Astrocyte of the cerebellum (primary cell): ENCODE data around the gene MYRIP.

Experiments used
- DNase-seq: peaks from one replicate; pipeline ENCODE4 v3.0.0-alpha.2; 2011; ENCODE audit warnings: low read depth
- H3K4me3 ChIP-seq: 2 replicates; pipeline ENCODE4 v1.5.1; 2011; ENCODE audit warnings: mild to moderate bottlenecking, low read depth, low read length, moderate library complexity
- in situ Hi-C: cut with HindIII; loops from 2 replicates; pipeline ENCODE4 v1.10.0; 2017; ENCODE audit warnings: low sequenced_read_pairs
- TF ChIP-seq, protein P1 (sequence below): IDR thresholded peaks from 2 replicates; pipeline ENCODE4 v1.5.1; 2012; ENCODE audit warnings: low read length, low read depth, moderate library complexity, mild to moderate bottlenecking; ENCODE audit errors: missing control alignments

Gene MYRIP

DNA sequence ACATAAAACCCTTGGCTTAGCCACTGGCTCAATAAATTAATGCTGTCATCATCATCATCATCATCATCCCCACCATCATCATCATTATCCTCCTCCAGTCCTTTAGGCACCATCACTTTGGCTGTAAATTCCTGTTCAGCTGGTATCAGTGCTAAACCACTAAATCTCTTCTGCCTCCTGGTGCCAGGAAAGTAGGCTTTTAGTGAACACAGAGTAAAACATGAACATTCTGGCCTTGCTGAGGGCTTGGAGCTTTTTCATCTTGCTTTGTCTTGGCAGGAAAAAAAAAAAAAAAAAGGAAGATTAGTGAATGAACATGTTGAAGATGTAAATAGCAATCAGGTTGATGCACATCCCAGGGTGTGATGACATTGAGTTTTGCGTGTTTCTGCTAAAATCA lies 432.8 kb downstream of the MYRIP start:
- H3K4me3 ChIP-seq, result no peak overlapping the region
- no peak for DNase-seq
- TF ChIP-seq, protein P1, sequence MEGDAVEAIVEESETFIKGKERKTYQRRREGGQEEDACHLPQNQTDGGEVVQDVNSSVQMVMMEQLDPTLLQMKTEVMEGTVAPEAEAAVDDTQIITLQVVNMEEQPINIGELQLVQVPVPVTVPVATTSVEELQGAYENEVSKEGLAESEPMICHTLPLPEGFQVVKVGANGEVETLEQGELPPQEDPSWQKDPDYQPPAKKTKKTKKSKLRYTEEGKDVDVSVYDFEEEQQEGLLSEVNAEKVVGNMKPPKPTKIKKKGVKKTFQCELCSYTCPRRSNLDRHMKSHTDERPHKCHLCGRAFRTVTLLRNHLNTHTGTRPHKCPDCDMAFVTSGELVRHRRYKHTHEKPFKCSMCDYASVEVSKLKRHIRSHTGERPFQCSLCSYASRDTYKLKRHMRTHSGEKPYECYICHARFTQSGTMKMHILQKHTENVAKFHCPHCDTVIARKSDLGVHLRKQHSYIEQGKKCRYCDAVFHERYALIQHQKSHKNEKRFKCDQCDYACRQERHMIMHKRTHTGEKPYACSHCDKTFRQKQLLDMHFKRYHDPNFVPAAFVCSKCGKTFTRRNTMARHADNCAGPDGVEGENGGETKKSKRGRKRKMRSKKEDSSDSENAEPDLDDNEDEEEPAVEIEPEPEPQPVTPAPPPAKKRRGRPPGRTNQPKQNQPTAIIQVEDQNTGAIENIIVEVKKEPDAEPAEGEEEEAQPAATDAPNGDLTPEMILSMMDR, result no peak
- in situ Hi-C loops, result no loop called here

DNA sequence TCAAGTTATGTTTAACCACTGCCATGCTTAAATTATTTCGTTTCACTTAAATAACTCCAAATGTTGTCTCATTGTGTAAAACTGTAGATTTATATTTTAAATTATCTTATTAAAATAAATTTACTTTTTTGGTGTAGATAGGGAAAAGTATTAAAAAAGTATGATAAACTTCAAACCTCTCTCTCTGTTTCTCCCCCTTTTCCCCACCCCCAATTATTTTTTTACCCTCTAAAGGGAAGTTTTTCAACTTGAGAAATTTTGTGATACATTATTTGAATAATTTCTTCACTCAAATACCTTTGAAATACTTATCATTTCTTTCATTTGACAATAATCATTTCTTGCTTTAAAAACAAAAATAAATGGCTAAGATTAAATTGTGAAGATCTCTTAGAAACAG lies 433.2 kb downstream of the MYRIP start:
- no peak for DNase-seq
- TF ChIP-seq, protein P1, result no peak
- in situ Hi-C loops, result no loop called here
- H3K4me3 ChIP-seq, result no peak overlapping the region

DNA sequence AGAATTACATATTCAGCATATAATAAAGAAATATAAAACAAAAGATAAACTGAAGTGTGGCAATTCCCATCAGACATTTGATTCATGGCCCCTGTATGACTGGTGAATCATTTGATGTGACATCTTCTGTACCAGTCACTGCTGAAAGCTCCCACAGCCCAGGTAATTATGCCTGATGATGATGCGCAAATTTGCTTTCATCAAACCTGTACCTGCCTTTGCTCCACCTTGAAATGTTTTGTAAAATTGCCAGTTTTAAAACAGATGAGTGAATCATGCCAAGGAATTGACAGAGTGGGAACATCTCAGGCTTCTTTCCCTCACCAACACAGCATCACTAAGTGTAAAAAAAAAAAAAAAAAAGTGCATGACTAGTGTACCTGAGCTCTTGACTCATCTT lies 433.6 kb downstream of the MYRIP start:
- H3K4me3 ChIP-seq, result no peak overlapping the region
- in situ Hi-C loops, result no loop called here
- no peak for DNase-seq
- TF ChIP-seq, protein P1, result no peak

DNA sequence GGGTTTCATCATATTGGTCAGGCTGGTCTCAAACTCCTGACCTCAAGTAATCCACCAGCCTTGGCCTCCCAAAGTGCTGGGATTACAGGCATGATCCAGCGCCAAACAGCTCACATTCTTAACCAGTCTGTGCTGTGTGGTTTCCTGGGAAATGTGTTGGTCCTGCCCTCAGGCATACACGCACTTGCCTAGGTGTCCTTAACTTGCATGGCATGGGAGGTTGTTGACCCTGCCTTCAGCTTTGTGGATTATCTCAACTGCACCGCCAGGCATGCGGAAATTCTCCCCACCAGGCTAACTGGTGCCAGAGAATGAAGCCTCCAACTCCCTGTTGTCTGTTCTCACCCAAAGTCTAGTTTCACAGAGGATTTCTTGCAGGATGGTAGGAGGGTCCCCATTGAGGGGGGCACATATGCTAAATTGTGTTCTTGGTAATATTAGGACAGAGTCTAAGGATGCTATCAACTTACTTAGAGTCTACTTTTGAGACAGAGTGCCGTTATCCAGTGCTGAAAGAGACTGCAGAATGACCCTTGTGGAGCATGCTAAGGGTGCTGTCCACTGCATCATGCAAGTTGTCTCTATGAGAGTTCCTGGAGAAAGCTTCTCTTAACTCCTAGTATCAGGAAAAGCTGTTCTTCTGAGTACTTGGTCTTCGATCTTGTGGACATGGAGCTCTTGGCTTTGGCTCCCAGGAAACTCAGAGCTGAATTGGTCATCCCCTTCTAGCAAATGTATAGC lies 438.5 kb downstream of the MYRIP start:
- TF ChIP-seq, protein P1, result no peak
- in situ Hi-C loops, result no loop called here
- H3K4me3 ChIP-seq, result no peak overlapping the region
- DNase-seq, result no peak

DNA sequence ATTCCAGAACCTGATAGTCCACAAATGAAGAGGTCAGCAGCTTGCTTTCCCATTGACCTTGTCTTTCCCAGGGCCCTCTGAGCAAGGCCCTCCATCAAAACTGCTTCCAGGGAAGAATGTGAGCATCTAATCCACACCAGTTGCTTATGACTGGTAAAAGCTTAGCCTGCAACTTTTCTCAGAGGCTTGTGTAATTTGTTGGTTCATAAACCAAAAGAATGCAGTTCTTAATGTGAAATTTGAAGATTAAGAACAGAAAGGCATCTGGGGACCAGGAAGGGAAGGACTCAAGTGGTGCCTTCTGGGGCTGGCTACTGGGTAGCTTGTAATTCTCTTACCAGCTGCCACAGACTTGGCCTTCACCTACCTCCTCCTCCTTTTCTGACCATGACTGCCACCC lies 439.2 kb downstream of the MYRIP start:
- TF ChIP-seq, protein P1, result no peak
- in situ Hi-C loops, result no loop called here
- no peak for DNase-seq
- no peak overlapping the region for H3K4me3 ChIP-seq

DNA sequence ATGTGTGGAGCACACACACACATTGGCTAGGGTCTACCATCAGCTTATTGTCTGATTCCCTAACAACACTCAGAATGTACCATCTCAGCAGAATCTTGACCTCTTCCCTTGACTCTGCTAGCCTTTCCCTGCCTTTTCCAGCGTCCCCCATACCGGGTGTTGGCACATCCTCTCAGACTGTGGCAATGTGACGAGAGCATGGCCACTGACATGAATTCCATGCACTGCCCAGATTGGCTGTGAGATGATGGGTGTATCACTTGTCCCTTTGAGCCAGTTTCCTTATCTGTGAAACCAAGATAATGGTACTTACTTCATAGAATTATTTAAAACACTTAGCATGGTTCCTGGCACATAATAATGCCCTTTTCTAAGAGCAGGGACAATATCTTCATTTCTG lies 439.8 kb downstream of the MYRIP start:
- no peak overlapping the region for H3K4me3 ChIP-seq
- in situ Hi-C loops, result no loop called here
- TF ChIP-seq, protein P1, result no peak
- no peak for DNase-seq
